HepG2 (cell line): ENCODE data around the gene MS4A15. TPM values are rescaled to one million over a fixed set of nuclear protein-coding genes. Genes with fewer than 3 reads are reported as not detected.

Source experiments
- BORCS8-MEF2B ChIP-seq: sonication (generic); formaldehyde crosslinking; IDR thresholded peaks from 2 replicates; pipeline ENCODE4 v1.8.0; 2022; ENCODE audit warnings: mild to moderate bottlenecking, missing genetic modification reagents
- CCAR2 ChIP-seq: fragments of 200-400 bp; formaldehyde crosslinking; optimal IDR thresholded peaks from 2 replicates; pipeline ENCODE3; 2018; ENCODE audit warnings: low read depth, mild to moderate bottlenecking, low read length, moderate library complexity
- DRAP1 ChIP-seq: IDR thresholded peaks from 2 replicates; pipeline ENCODE4 v1.6.1; 2016; ENCODE audit warnings: missing genetic modification reagents, missing compliant biosample characterization
- HMG20B ChIP-seq: conservative IDR thresholded peaks from 2 replicates; pipeline ENCODE4 v1.6.1; 2016; ENCODE audit warnings: missing genetic modification reagents, missing compliant biosample characterization
- ZFP36L2 ChIP-seq: sonication (generic); formaldehyde crosslinking; IDR thresholded peaks from 2 replicates; pipeline ENCODE4 v1.4.0; 2020; ENCODE audit warnings: missing genetic modification reagents
- ZNF180 ChIP-seq: sonication (generic); formaldehyde crosslinking; IDR thresholded peaks from 2 replicates; pipeline ENCODE4 v1.4.0; 2020; ENCODE audit warnings: low read depth, missing genetic modification reagents, borderline replicate concordance
- ZNF713 ChIP-seq: sonication (generic); formaldehyde crosslinking; IDR thresholded peaks from 2 replicates; pipeline ENCODE4 v1.4.0; 2020; ENCODE audit warnings: mild to moderate bottlenecking, missing genetic modification reagents
- polyA plus RNA-seq, 8 experiments: library from polyadenylated mRNA; depleted of rRNA in 3 of 8; stranded (reverse) in 7 of 8; unstranded in 1 of 8; fragments of >200 nt; fragmentation: Illumina TruSeq in 4 of 8; extraction: Trizol in 4 of 8; gene quantifications; 2 replicates each; pipeline versions ENCODE4 v1.2.1 to v1.2.3, GENCODE V29; 2011 to 2016; ENCODE audit warnings: low read depth in 4 of 8, missing spikeins in 1 of 8, mixed read lengths in 1 of 8; ENCODE audit not compliant: insufficient read depth in 1 of 8
- total RNA-seq, 5 experiments: library from RNA; depleted of rRNA; stranded (reverse); fragments of >200 nt; fragmentation: Illumina TruSeq; extraction: Trizol; gene quantifications; 2 replicates each; pipeline ENCODE4 v1.2.3, GENCODE V29; 2016; ENCODE audit warnings: low read depth in 1 of 5
- TF ChIP-seq, protein P1 (sequence below): sonication (generic); formaldehyde crosslinking; IDR thresholded peaks from 2 replicates; pipeline ENCODE4 v1.5.1; 2020; ENCODE audit warnings: mild to moderate bottlenecking, missing genetic modification reagents, borderline replicate concordance
- TF ChIP-seq, protein P2 (sequence below): sonication (generic); formaldehyde crosslinking; IDR thresholded peaks from 2 replicates; pipeline ENCODE4 v1.4.0; 2020; ENCODE audit warnings: missing genetic modification reagents, borderline replicate concordance

MS4A15 gene
- total and polyA plus RNA-seq, 2 of the 13 experiments (the other 11 are each of a cell fraction or from before 2014, with no cell fraction given), result not detected

- TF ChIP-seq, protein P1, sequence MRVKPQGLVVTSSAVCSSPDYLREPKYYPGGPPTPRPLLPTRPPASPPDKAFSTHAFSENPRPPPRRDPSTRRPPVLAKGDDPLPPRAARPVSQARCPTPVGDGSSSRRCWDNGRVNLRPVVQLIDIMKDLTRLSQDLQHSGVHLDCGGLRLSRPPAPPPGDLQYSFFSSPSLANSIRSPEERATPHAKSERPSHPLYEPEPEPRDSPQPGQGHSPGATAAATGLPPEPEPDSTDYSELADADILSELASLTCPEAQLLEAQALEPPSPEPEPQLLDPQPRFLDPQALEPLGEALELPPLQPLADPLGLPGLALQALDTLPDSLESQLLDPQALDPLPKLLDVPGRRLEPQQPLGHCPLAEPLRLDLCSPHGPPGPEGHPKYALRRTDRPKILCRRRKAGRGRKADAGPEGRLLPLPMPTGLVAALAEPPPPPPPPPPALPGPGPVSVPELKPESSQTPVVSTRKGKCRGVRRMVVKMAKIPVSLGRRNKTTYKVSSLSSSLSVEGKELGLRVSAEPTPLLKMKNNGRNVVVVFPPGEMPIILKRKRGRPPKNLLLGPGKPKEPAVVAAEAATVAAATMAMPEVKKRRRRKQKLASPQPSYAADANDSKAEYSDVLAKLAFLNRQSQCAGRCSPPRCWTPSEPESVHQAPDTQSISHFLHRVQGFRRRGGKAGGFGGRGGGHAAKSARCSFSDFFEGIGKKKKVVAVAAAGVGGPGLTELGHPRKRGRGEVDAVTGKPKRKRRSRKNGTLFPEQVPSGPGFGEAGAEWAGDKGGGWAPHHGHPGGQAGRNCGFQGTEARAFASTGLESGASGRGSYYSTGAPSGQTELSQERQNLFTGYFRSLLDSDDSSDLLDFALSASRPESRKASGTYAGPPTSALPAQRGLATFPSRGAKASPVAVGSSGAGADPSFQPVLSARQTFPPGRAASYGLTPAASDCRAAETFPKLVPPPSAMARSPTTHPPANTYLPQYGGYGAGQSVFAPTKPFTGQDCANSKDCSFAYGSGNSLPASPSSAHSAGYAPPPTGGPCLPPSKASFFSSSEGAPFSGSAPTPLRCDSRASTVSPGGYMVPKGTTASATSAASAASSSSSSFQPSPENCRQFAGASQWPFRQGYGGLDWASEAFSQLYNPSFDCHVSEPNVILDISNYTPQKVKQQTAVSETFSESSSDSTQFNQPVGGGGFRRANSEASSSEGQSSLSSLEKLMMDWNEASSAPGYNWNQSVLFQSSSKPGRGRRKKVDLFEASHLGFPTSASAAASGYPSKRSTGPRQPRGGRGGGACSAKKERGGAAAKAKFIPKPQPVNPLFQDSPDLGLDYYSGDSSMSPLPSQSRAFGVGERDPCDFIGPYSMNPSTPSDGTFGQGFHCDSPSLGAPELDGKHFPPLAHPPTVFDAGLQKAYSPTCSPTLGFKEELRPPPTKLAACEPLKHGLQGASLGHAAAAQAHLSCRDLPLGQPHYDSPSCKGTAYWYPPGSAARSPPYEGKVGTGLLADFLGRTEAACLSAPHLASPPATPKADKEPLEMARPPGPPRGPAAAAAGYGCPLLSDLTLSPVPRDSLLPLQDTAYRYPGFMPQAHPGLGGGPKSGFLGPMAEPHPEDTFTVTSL (CRISPR knock-in tag), result no peak
- TF ChIP-seq, protein P2, sequence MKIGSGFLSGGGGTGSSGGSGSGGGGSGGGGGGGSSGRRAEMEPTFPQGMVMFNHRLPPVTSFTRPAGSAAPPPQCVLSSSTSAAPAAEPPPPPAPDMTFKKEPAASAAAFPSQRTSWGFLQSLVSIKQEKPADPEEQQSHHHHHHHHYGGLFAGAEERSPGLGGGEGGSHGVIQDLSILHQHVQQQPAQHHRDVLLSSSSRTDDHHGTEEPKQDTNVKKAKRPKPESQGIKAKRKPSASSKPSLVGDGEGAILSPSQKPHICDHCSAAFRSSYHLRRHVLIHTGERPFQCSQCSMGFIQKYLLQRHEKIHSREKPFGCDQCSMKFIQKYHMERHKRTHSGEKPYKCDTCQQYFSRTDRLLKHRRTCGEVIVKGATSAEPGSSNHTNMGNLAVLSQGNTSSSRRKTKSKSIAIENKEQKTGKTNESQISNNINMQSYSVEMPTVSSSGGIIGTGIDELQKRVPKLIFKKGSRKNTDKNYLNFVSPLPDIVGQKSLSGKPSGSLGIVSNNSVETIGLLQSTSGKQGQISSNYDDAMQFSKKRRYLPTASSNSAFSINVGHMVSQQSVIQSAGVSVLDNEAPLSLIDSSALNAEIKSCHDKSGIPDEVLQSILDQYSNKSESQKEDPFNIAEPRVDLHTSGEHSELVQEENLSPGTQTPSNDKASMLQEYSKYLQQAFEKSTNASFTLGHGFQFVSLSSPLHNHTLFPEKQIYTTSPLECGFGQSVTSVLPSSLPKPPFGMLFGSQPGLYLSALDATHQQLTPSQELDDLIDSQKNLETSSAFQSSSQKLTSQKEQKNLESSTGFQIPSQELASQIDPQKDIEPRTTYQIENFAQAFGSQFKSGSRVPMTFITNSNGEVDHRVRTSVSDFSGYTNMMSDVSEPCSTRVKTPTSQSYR (CRISPR knock-in tag), result no peak
- TF ChIP-seq CCAR2 (no peak), ZFP36L2 (no peak), BORCS8-MEF2B (no peak), ZNF180 (CRISPR knock-in tag) (no peak), ZNF713 (no peak), DRAP1 (CRISPR knock-in tag) (no peak), HMG20B (no peak)
Observed at GRCh38 chr11:60809691-60810090, 53.0 kb downstream of the MS4A15 start (continued).
